HL-60/S4 (cell line): Measurements from ENCODE around the gene APOBEC4.

Source experiments
- in situ Hi-C: fragments of 300-500 bp; cut with MboI; formaldehyde crosslinking; loops from 2 replicates; pipeline ENCODE4 v1.14.3; 2022; ENCODE audit warnings: low sequenced_read_pairs

The APOBEC4 gene

DNA sequence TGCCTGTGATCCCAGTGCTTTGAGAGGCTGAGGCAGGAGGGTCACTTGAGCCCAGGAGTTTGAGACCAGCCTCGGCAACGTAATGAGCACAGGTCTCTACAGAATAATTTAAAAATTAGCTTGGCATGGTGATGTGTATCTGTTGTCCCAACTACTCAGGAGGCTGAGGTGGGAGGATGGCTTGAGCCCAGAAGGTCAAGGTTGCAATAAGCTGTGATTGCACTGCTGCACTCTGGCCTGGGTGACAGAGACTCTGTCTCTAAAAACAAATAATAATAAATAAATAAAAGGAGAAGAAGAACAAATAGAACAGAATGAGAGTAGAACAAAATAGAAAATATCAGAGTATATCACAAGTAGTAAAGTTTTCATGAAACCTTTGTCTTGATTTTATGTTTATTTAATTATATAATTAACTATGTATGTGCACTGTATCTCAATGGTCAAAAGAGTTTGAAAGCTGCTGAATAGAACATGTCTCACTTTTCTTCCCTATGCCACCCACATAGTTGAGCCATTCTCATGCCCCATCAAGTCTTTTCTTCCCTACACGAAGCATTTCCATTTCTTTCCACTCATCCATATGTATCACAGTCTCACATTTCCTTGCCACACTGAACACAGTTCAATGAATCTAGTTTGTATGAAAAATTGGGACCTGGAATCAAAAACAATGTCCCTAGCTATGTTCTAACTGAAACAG lies 22.9 kb upstream of the APOBEC4 start:
- in situ Hi-C loops, result no loop called here

DNA sequence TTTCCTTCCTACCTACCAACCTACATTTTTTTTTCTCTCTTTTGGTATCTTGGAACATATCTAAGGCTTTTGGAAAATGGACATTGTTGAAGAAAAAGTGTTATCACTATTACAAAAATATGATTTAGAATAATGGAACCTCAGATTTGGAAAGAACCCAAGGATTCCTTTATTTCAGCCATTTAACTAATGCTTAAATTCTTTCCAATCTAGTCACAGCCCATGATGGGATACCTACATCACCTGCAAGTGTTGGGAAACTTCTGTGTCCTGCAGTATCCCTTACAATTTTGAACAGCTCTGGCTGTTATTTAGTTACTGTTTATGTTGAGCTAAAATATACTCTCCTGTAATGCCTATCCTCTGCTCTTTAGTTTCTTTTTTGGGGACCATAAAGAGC lies 22.3 kb upstream of the APOBEC4 start:
- in situ Hi-C loops, result no loop called here

DNA sequence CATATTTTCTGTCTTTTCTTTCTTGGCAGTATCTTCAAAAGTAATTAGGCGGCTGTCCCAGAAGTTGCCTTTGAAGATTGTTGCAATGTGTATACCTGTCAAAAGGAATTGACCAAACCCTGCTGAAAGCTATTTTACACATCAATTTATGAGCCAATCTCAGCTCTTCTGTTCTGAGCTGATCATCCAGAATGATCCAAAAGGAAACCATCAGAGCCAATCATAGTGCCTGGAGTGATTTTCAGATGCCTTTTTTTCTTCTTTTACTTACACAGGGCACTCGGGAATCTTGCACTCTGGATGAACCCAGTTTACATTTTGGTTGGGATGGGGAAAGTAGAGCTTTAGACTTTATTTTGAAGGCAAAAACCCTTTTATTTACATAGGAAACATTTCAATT lies 21.8 kb upstream of the APOBEC4 start:
- in situ Hi-C loops, result loop anchor here (25.0 kb wide), 2 partner anchors 237 to 537 kb away; no protein-coding TSS in a partner anchor

DNA sequence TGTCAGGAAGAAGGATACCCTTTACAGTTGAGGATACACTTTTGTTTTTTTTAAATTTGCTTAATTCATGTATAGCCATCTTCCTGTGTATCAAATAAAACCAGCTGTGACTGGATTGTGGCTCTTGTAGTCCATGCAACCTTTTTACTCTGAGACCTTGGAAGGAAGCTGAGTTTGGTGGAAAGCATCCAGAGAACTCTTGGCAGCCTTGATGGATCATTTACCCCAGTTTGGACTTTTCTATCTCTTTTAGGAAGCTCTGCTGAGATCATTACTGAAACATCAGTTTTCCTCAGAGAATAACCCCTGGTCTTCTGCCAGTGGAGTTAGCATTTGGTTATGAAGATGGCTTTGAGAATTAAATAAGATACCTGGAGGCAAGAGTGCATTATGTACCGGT lies 21.2 kb upstream of the APOBEC4 start:
- in situ Hi-C loops, result loop anchor here (25.0 kb wide), 2 partner anchors 238 to 538 kb away; no protein-coding TSS in a partner anchor

DNA sequence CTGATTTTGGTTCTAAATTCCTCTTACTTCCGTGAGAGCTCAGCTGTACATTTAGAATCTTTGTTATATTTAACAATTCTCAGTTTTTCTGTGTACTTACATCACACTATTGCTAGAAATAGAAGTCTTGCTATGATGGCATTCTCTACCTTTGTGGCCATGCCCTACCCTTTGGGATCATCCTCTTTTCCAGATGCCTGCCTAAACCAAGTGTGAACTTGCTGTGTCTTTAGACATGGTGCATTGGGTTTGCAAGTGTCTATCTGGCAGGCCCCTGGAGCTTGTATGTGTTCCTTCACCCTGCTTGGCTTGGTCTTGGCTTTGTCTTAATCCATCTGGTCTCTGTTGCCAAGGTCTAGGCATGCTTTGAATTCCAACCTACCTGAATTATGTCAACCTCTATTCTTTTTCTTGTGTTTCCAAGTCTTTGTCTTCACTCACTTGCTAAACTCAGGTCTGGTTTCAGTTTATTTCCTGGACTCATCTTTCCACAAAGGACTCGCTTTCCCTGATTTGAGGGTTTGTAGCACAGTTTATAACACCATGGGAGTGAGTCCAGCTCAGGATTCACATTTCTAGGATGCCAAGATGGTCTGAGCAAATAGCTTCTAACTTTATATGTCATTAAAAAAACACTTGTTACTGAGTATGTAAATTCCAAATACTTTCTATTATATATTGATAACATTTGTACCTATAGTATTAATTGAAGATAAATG lies 20.6 kb upstream of the APOBEC4 start:
- in situ Hi-C loops, result loop anchor here (25.0 kb wide), 2 partner anchors 239 to 539 kb away; no protein-coding TSS in a partner anchor

DNA sequence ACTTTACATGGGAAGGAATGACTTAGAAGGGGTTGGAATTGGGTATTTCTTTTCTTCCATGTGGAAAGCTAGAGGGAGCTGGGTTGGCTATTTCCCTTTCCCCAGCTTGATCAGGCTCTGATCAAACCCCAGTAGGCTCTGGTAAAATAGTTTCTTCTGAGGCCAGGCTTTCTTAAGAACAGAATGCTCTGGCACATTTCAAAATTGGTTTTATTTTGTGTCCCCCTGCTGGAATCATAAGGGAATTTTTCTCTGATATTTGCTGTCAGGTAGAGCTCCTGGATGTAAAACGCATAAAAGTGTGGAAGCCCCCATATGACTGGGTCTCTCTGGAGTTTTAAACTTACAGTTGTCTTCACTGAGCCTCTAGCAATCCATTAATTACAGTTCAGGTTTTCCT lies 17.1 kb upstream of the APOBEC4 start:
- in situ Hi-C loops, result loop anchor here (25.0 kb wide), 2 partner anchors 242 to 542 kb away; no protein-coding TSS in a partner anchor

DNA sequence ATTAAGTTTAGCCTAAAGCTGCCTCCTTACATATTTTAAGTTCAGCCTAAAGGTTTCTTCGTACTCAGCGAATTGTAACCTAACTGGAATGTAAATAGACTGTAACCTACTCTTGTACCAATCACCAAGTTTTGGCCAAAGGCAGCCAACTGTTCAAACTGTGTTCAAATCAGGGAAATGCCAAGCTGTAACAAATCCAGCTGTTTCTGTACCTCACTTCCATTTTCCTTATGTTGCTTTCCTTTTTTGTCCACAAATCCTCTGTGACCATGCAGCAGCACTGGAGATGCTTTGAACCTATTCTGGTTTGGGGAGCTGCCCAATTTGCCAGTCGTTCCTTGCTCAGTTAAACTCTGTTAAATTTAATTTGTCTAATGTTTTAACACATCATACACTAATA lies 3.2 kb upstream of the APOBEC4 start:
- in situ Hi-C loops, result loop anchor here (25.0 kb wide), 2 partner anchors 256 to 556 kb away; no protein-coding TSS in a partner anchor

DNA sequence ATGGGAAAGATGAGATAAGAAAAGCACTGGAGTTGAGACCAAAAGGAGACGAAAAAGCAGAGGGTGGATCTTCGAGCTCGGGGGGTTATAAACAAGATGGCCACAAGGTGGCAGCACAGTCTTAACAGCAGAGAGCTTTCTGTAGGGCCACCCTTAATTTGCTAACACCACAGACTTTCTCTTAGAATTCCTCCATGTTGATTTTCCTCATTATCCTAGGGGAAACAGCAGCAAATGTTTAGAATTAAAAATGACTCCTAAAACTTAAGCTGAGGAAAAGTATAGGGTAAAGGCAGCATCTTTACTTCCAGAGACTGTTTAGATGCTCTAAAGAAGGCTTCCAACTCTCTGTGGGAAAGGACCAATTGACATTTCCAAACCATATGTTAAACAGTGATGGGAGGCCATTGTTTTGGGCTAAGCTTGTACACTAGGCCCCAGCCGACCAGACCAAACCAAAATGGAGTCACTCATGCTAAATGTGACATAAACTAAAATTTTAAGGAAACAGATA lies 2.5 kb upstream of the APOBEC4 start:
- in situ Hi-C loops, result loop anchor here (25.0 kb wide), 2 partner anchors 257 to 557 kb away; no protein-coding TSS in a partner anchor

DNA sequence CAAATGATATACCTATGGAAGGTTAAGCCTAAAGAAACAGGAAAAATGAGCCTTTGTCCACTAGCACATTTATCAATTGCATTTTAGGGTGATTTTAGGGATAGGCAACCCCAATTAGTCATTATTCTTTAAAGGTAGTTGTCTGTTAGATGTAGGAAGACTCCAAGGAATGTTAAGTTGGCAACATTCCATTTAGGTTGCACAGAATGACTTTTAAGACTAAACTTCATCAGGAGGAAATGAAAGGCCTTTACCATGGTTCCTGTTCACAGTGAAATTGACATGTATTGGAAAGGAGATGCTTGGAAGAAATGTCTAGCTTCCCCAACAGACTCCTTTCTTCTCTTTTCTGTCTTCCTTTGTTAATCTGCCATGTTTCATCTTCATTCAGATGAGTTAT lies 1.6 kb upstream of the APOBEC4 start:
- in situ Hi-C loops, result loop anchor here (25.0 kb wide), 2 partner anchors 258 to 558 kb away; no protein-coding TSS in a partner anchor

DNA sequence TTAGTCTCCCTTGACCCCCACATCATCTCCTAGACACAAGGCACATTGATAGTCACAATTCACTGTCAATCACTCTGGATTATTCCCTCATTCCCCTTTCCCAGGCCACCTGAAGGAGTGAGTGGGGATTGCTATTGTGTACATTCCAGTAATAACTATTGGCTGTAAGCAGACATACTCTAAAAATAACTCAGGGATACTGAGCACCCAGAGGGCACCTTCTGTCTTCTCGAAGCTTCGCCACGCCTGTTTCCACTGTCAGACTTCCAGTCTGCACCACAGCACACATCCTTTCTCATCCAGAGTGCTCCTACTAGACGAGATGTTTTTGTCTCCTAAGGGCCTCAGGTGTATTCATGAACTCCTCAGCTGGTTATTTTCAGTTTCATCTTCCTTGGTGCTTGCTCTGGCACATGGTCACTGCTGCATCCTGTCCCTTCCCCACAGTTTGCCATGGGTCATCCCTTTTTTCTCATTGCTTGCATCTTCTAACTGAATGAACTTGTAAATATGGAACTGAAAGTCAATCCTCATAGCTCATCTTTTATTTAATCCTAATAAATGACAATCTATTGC lies 848 bp upstream of the APOBEC4 start:
- in situ Hi-C loops, result loop anchor here (25.0 kb wide), 2 partner anchors 258 to 558 kb away; no protein-coding TSS in a partner anchor

DNA sequence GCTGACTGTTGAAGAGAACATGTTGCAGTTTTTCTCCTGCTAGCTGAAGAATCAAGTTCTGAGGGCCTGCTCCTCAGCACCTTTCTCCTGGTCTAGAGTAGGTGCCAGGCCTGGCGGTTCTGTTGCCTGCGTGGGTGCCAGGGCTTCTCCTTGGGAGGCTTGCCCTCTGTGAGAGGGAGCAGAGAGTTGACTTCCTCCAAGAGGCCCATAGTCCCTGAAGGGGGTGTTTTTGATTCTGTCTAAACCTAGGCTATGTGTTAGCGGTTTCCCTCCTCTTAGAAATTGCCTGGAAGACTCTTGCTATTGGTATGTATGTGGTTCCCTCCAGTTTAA lies 312 bp upstream of the APOBEC4 start:
- in situ Hi-C loops, result loop anchor here (25.0 kb wide), 2 partner anchors 259 to 559 kb away; no protein-coding TSS in a partner anchor

DNA sequence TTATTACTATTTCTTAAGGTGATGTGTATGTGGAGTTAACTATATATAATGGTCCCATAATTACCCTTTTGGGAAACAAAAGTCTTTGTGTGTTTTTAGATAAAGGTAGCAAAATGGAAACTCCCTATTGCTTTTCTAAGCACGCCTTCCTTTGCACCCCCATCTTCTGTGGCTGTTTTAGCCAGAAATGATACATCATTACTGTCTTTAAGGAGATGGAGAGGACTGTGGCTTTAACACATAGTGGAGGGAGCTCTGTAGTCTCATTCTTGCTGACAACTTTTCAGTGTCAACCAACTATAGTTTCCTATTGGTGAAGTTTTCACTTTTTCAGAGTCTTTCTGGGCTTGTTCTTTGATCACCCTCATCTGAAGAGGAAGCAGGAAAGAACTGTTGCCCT lies 1.0 kb downstream of the APOBEC4 start:
- in situ Hi-C loops, result loop anchor here (25.0 kb wide), 2 partner anchors 260 to 560 kb away; no protein-coding TSS in a partner anchor

DNA sequence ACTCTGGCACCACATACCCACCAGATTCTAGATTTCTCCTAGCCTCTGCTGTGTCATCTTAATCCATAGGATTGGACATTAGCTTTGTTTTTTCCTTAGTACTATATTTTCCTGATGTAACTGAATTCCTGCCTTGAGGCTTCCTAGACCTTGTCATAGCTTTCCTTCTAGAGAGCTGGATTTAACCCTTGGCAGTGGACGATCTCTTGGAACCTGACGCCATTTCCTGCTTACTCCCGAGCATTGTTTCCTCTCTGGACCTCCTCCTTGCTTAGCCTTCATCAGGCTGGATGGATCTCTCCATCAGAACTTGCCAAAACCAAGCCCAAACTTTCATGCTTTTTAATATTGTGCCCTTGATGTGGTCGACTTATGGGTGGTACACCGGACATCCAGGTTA lies 1.5 kb downstream of the APOBEC4 start:
- in situ Hi-C loops, result loop anchor here (25.0 kb wide), 2 partner anchors 261 to 561 kb away; no protein-coding TSS in a partner anchor

DNA sequence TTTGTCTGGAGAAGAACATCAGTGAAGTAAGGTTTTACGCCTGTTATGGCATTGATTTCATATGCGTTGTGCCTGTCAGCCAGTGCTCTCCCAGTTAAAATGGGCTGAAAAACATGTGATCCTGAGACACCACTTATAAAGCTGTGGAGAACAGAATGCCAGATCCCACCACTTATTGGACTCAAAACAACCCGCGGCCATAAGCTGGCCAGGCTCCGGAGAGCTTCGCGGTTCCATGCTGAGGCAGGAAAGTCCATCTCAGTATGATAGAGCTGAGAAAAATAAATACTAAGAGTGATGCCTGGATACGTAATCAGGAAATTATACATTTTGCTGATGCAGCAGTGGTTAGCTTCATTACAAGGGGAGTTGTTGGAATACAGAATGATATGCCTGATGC lies 5.1 kb downstream of the APOBEC4 start:
- in situ Hi-C loops, result no loop called here

DNA sequence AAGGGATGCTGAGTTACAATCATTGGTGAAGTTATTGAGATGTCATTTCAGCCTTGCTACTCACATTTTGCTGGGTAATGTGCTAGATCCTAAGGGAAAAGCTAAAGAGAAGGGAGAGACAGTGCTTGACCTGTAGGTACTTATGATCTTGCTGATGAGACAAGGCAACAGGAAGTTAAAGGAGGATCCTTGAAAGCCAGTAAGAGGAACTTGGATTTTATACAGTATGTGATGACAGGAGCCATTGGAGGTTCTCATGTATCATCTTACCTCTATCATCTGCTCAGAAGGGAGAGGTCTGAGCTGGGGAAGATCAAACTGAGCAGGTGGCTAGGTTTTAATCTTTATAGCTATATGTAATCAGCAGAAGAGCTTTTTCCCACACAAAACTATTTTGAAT lies 6.3 kb downstream of the APOBEC4 start:
- in situ Hi-C loops, result no loop called here

DNA sequence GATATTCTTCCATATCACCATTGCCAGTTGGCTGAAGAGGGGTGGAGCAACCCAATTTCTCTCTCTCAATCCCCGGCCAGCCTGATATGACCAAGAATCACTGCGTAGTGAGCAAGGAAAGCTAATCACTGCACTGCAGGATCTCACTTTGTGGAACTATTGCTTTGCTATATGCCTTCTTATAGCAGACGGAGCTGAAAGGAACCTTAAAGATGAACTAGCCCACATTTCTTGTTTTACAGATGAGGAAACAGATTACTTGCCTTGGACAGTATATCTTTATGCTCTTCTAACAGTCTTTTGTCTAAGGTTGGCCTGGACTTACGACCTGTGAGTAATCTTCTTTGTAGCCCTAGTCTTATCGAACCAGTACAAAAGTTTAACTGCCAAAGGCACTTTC lies 7.6 kb downstream of the APOBEC4 start:
- in situ Hi-C loops, result no loop called here

DNA sequence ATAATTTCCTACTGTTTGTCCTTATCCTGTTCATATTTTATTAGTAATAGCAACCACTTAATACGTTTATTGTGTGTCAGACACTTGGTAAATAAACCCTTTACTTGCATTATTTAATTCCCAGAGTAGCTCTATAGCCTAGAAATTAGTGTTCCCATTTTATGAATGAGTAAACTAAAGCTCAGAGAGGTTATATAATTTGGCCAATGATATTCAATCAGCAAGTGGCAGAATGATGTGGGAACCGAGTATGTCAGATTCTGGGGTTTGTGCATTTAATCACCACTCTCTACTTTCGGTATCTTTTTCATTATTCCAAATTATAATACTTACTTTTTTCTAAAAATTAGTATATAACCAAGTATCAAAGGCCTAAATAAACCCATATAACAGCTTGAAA lies 10.9 kb downstream of the APOBEC4 start:
- in situ Hi-C loops, result no loop called here

DNA sequence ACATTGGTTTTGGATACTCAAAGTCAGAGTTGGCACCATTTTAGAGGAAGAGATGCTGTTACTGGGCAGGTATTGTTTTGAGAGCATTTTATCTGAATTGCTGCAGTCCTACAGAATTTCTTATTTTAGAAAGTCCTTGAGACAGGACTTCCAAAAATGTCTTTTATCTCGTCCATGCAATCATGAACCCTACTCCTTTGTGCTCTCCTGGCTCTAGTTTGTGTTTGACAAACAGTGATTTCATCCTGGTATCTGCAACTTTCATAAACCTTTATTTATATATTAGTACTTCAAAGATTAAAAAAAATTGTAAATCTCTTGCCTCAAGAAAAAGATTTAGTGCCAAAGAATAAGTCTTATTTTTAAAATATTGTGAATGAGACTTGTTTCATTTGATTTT lies 12.9 kb downstream of the APOBEC4 start:
- in situ Hi-C loops, result no loop called here

DNA sequence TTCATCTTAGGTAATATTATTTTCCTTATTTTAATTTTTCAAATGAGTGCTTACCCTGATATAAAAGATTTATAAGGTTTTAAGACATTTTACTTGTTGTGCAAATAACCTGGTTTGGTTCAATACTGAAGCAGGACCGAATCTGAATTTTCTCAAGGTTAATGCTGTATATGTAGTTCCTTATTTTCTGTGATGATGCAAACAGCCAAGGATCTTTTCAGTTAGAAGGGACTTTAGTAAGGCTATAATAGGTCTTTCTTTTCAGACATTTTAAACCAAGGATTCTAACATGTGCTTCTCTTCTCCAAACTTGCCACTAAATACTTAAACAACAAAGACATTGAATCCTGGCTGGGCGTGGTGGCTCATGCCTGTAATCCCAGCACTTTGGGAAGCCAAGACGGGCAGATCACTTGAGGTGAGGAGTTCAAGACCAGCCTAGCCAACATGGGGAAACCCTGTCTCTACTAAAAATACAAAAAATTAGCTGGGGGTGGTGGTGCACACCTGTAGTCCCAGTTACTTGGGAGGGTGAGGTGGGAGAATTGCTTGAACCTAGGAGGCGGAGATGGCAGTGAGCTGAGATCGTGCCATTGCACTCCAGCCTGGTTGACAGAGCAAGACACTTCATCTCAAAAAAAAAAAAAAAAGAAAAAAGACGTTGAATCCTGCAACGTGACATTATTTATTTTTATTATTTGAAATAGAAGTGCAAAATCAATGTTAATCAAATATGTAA lies 14.3 kb downstream of the APOBEC4 start:
- in situ Hi-C loops, result no loop called here

DNA sequence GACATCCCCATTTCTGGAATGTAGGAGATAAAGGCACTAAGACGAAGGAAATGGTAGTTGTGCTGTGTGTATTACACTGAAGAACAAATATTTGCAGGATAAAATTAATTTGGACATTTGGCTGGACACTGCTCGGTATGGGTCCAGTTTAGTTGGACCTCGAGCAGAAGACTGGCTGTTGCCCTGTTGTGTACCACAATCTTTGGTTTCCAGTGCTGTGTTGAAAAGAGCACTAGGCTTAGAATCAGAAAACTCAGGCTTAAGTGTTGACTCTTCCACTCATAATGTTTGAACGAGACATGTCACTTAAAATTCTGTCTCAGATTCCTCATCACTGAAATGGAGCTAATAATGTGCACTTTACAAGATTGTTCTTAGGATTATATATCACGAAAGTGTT lies 16.3 kb downstream of the APOBEC4 start:
- in situ Hi-C loops, result no loop called here

DNA sequence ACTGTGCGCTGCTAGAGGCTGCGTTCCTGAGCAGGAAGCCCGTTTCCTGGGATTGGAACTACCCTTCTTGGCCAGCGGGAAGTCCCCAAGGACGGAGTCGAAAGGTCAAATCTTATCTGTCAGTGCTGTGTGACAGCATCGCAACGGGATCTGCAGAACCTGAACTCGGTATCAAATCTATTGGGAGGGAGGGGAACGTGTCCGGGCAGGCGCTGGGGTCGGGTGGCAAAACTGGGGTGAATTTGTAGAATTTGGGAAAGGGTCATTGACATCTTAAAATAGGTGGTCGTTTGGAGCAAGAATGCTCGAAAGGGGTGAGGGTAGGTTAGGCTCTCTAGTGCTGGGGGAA lies 16.8 kb downstream of the APOBEC4 start:
- in situ Hi-C loops, result no loop called here
